LNCaP clone FGC (cell line): ENCODE measurements around the gene PITPNC1.

Experiments used
- DNase-seq: peaks from one replicate; pipeline ENCODE4 v3.0.0-alpha.2; 2011; ENCODE audit warnings: low read depth
- H3K4me3 ChIP-seq: 2 replicates; pipeline ENCODE4 v1.5.1; 2011; ENCODE audit warnings: mild to moderate bottlenecking, low read depth, low read length, control low read depth
- CTCF ChIP-seq: IDR thresholded peaks from 2 replicates; pipeline ENCODE4 v1.5.1; 2012; ENCODE audit warnings: mild to moderate bottlenecking; ENCODE audit not compliant: control insufficient read depth, insufficient read depth; ENCODE audit errors: extremely low read depth

PITPNC1 gene

DNA sequence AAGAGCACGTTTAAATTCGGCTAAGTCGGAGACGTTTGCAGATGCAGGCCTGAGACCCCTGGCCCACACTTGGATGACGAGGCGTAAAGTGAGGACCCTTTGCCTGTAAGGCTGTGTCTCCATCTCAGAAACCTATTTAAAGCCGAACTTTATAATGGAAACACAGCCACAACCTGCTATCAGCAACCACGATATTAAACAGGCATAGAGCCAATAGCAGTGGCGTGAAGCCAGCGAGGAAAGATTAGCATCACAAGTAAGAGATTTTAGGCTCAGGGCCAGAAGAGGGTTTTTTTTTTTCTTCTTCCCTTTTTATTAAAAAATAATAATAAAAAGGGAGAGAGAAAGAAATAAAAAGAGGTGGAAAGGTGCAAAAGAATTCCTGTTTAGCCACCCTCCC, 229.4 kb downstream of the PITPNC1 start:
- no peak overlapping the region for H3K4me3 ChIP-seq
- peak; percentile 31 for DNase-seq
- no peak for TF ChIP-seq CTCF

- no peak for TF ChIP-seq CTCF
- no peak for DNase-seq
- no peak overlapping the region for H3K4me3 ChIP-seq
These were observed 230.0 kb downstream of the PITPNC1 start for GRCh38 chr17:67606896-67607604.

- no peak for DNase-seq
- H3K4me3 ChIP-seq, result no peak overlapping the region
- TF ChIP-seq CTCF, result no peak
These were observed 233.0 kb downstream of the PITPNC1 start for GRCh38 chr17:67610061-67610460.

DNA sequence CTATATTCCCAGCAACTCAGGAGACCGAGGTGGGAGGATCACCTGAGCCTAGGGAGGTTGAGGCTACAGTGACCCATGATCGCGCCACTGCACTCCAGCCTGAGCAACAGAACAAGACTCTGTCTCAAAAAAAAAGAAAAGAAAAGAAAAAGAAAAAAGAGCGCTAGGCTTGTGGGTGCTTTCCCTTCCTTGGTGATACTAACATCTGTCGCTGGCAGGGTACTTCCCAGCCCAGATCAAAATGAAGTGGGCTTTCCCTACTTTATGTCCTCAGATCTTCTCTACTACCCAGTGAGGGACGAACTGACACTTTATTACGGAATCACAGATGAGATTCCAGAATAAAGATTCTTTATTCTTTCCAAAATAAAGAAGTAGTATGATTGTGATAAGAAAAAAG, 236.9 kb downstream of the PITPNC1 start:
- no peak for DNase-seq
- H3K4me3 ChIP-seq, result no peak overlapping the region
- no peak for TF ChIP-seq CTCF

- no peak for DNase-seq
- H3K4me3 ChIP-seq, result no peak overlapping the region
- no peak for TF ChIP-seq CTCF
These were observed 238.0 kb downstream of the PITPNC1 start for GRCh38 chr17:67615011-67615561.

DNA sequence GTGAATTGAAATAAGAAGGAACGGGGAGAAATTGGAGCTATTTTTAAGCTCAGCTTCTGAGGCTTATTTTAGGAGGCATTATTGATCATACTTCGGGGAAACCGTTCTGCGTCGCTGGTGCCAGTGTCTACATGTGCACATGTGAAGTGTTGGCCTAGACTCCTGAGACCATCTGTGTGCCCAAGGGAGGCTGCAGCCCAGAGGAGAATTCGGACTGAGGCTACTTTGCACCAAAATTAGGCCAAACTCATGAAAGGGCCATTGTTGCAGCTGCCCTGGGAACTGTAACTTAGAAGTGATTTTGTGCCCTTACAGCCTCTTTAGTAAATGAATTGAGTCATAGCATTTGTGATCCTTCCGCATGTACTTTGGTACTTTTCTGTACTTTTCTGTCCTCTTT, 238.7 kb downstream of the PITPNC1 start:
- DNase-seq, result no peak
- no peak overlapping the region for H3K4me3 ChIP-seq

More for the DNA sequence above, 238.7 kb downstream of the PITPNC1 start:
- TF ChIP-seq CTCF, result no peak
